GM12878 (cell line): ENCODE results near the gene PLCB4. TPM values are rescaled to one million over a fixed set of nuclear protein-coding genes. Genes with fewer than 3 reads are reported as not detected.

Source experiments
- ATAC-seq: fragments of 200-7000 bp; cut with Tn5 transposase; 3 replicates; pipeline ENCODE4 v1.9.1; 2020; ENCODE audit warnings: mild to moderate bottlenecking, moderate library complexity
- BruUV-seq: library from RNA; stranded (reverse); fragments of 400-500 nt; replicated peaks from 2 replicates; lab custom pipeline; 2021; lab: Mats Ljungman, UMichigan
- CTCF ChIA-PET: fragments of 300-600 bp; sonication (Branson Sonifier 250); formaldehyde crosslinking; extraction: SDS; loops from one replicate; lab custom pipeline; 2021; ENCODE audit warnings: inconsistent platforms; lab: Yijun Ruan, JAX
- POLR2A ChIA-PET: fragments of 350-600 bp; formaldehyde crosslinking; extraction: SDS; loops from one replicate; lab custom pipeline; 2021; ENCODE audit warnings: inconsistent platforms; lab: Charles Lee
- RAD21 ChIA-PET: fragments of 300-600 bp; sonication (Branson Sonifier 250); formaldehyde crosslinking; loops from one replicate; lab custom pipeline; 2023; ENCODE audit warnings: antibody characterized with exemption; ENCODE audit not compliant: unreplicated experiment; lab: Charles Lee
- SMC1A ChIA-PET: fragments of 300-600 bp; sonication (Branson Sonifier 250); formaldehyde crosslinking; loops from one replicate; lab custom pipeline; 2023; ENCODE audit not compliant: unreplicated experiment, uncharacterized antibody; lab: Charles Lee
- DNase-seq: peaks from one replicate; pipeline ENCODE4 v3.0.0-alpha.2; 2011; ENCODE audit warnings: low read depth, low spot score
- FAIRE-seq: peaks from 3 replicates; lab custom pipeline; 2011; peaks lifted over from hg19 to GRCh38; lab: Jason Lieb, UNC
- H2AFZ ChIP-seq: 2 replicates; pipeline ENCODE4 v1.6.0; 2011; ENCODE audit warnings: low read depth, low read length, control low read depth; ENCODE audit not compliant: control insufficient read depth
- H3K27ac ChIP-seq: 2 replicates; pipeline ENCODE4 v1.5.1; 2011; ENCODE audit warnings: control low read depth; ENCODE audit not compliant: control insufficient read depth, insufficient read depth
- H3K27me3 ChIP-seq, 2 experiments: replicated peaks in 1 of 2; 2 replicates each; pipeline versions ENCODE4 v1.6.0 to v1.6.1; 2011; ENCODE audit warnings: low read length in 1 of 2; ENCODE audit not compliant: control insufficient read depth in 2 of 2, insufficient read depth in 2 of 2
- H3K36me3 ChIP-seq, 2 experiments: 2 replicates each; pipeline ENCODE4 v1.5.1; 2011; ENCODE audit warnings: low read length in 1 of 2; ENCODE audit not compliant: control insufficient read depth in 2 of 2, insufficient read depth in 2 of 2
- H3K4me1 ChIP-seq: 2 replicates; pipeline ENCODE4 v1.6.1; 2011; ENCODE audit warnings: mild to moderate bottlenecking, low read length, moderate library complexity, mixed read lengths; ENCODE audit not compliant: control insufficient read depth, insufficient read depth
- H3K4me2 ChIP-seq: 2 replicates; pipeline ENCODE4 v1.6.0; 2011; ENCODE audit warnings: control low read depth; ENCODE audit not compliant: control insufficient read depth, insufficient read depth
- H3K4me3 ChIP-seq: fragments of 200-600 bp; sonication (generic); 2 replicates; pipeline ENCODE4 v1.5.1; 2016
- H3K79me2 ChIP-seq: 2 replicates; pipeline ENCODE4 v1.6.0; 2011; ENCODE audit warnings: low read length; ENCODE audit not compliant: control insufficient read depth, insufficient read depth
- H3K9ac ChIP-seq: 2 replicates; pipeline ENCODE4 v1.8.0; 2011; ENCODE audit warnings: low read length, control low read depth, mixed read lengths; ENCODE audit not compliant: control insufficient read depth, insufficient read depth
- H3K9me3 ChIP-seq: replicated peaks from 3 replicates; pipeline ENCODE4 v1.5.1; 2011; ENCODE audit warnings: mild to moderate bottlenecking, low read length; ENCODE audit not compliant: control insufficient read depth, insufficient read depth
- H4K20me1 ChIP-seq: 2 replicates; pipeline ENCODE4 v1.6.0; 2011; ENCODE audit not compliant: control insufficient read depth, insufficient read depth
- BCL11A ChIP-seq: IDR thresholded peaks from 2 replicates; pipeline ENCODE4 v1.6.1; 2011; ENCODE audit warnings: low read depth, low read length
- JUND ChIP-seq: IDR thresholded peaks from 2 replicates; pipeline ENCODE4 v1.6.1; 2012; ENCODE audit warnings: low read depth, mild to moderate bottlenecking, low read length, improper control_type of control experiment, moderate library complexity
- ZBTB40 ChIP-seq: fragments of 450-650 bp; IDR thresholded peaks from 2 replicates; pipeline ENCODE4 v1.6.1; 2016; ENCODE audit warnings: mild to moderate bottlenecking, moderate library complexity, borderline replicate concordance
- WGBS: methylation state at CpG from one replicate; pipeline ENCODE4 v1.1.6; 2016; ENCODE audit warnings: low lambda C conversion rate; ENCODE audit not compliant: insufficient replicate concordance, insufficient coverage; ENCODE audit errors: missing lambda C conversion rate; 5-methylcytosine and 5-hydroxymethylcytosine counted together
- in situ Hi-C: fragments of 300-500 bp; cut with MboI; formaldehyde crosslinking; loops from 9 replicates; pipeline ENCODE4 v1.14.3; 2018; ENCODE audit warnings: mixed read lengths
- intact Hi-C: fragments of 100-400 bp; cut with micrococcal nuclease; formaldehyde crosslinking; loops from one replicate; pipeline ENCODE4 v1.14.2; 2022; ENCODE audit not compliant: unreplicated experiment
- polyA plus RNA-seq, 11 experiments: library from polyadenylated mRNA; depleted of rRNA in 4 of 11; unstranded in 6 of 11; stranded (reverse) in 5 of 11; fragments of >200 nt; fragmentation: Nextera tagmentation in 4 of 11; fragmentation: Illumina TruSeq in 1 of 11; extraction: Ambion mirVana in 4 of 11; extraction: Trizol in 1 of 11; gene quantifications; 1 replicate in 1 of 11; 2 replicates in 10 of 11; pipeline versions ENCODE4 v1.2.1 to v1.2.3, GENCODE V29; 2011 to 2016; ENCODE audit warnings: inconsistent platforms in 2 of 11, missing spikeins in 2 of 11, low read depth in 1 of 11
- total RNA-seq, 4 experiments: library from RNA; depleted of rRNA in 3 of 4; stranded (reverse); fragments of >200 nt in 3 of 4; fragmentation: Illumina TruSeq in 1 of 4; extraction: Trizol in 1 of 4; gene quantifications; 2 replicates each; pipeline versions ENCODE4 v1.2.1 to v1.2.3, GENCODE V29; 2013 to 2021

PLCB4 gene
- total and polyA plus RNA-seq, 10 of the 15 experiments (the other 5 are each of a cell fraction or from before 2014, with no cell fraction given) = not detected

DNA sequence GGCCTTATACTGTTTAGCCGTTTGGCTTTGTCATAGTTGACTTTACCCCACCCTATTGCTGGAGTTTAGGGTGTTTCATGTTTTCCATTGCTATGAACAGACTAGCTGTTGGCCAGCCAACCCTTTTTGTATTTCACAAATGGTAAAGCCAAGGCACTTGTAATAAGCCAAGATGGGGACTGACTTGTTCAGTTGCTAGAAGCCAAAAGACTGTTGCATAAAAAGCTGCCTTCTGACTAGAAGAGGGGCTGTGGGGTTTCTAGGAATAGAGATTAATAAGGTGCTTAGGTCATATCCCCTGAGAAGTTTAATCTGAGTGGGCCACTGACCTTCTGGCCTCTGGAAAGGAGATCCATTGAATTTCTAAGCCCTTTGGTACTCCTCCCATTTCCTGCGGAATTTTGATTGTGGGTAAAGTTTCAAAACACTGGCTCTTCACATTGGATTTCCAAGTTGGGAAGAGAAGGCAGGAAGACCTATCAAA is 211.1 kb downstream of the PLCB4 start:
- Histone ChIP-seq H3K9me3 (no peaks in the 10 kb centered on the region), H3K9ac (no peak overlapping the region), H3K4me2 (no peak overlapping the region), H3K79me2 (no peaks in the 10 kb centered on the region), H4K20me1 (no peaks in the 10 kb centered on the region), H3K27ac (no peak overlapping the region), H3K4me3 (no peak overlapping the region), H2AFZ (no peak overlapping the region)
- intact Hi-C loops (no loop called here), in situ Hi-C loops (no loop called here)
- WGBS = 0% methylated on average over 2 of the region's 2 CpGs
- no peak for ATAC-seq
- ChIA-PET SMC1A (interaction anchor here (0.5 kb wide), 1 partner anchor 339 kb away, joined by 3 read pairs; no protein-coding TSS in a partner anchor), RAD21 (no interaction called here)
- BruUV-seq = no TSS peak
- no peak for TF ChIP-seq ZBTB40
- TF ChIP-seq JUND = no peak
- no peak for TF ChIP-seq BCL11A
- TF ChIP-seq, all 136 proteins: peak for 0
- ChIA-PET POLR2A (no interaction called here), CTCF (no interaction called here)
- Histone ChIP-seq H3K27me3 (peaks cover 0 to 3% of the 10 kb centered on the region in 2 experiments; a peak in 2 of 4 replicates), H3K4me1 (no peaks in the 10 kb centered on the region), H3K36me3 (no peaks in the 10 kb centered on the region)
- FAIRE-seq (no peak), DNase-seq (no peak)
